Uterus (tissue), 4 donors: ENCODE data around the gene KLHL17. TPM values are rescaled to one million over a fixed set of nuclear protein-coding genes. Genes with fewer than 3 reads are reported as not detected.

ENCODE experiments used
- DNase-seq, 2 donors: peaks; one replicate each; pipeline ENCODE4 v3.0.0-alpha.2; 2019 to 2020
- H3K27ac ChIP-seq, 2 donors: fragments of 200-600 bp; sonication (generic); 1 replicate in 1 of 2; 2 replicates in 1 of 2; pipeline ENCODE4 v1.5.1; 2016 to 2018
- H3K27me3 ChIP-seq, 2 donors: fragments of 200-600 bp; sonication (generic); one replicate each; pipeline ENCODE4 v1.5.1; 2018 to 2019; ENCODE audit warnings: control low read depth in 1 of 2
- H3K36me3 ChIP-seq, 2 donors: fragments of 200-600 bp; sonication (generic); one replicate each; pipeline ENCODE4 v1.5.1; 2019; ENCODE audit warnings: control low read depth in 1 of 2
- H3K4me1 ChIP-seq, 2 donors: fragments of 200-600 bp; sonication (generic); one replicate each; pipeline ENCODE4 v1.5.1; 2018 to 2019; ENCODE audit warnings: control low read depth in 1 of 2
- H3K4me3 ChIP-seq, 2 donors: fragments of 200-600 bp; sonication (generic); 1 replicate in 1 of 2; 2 replicates in 1 of 2; pipeline ENCODE4 v1.5.1; 2018 to 2019; ENCODE audit warnings: mild to moderate bottlenecking in 1 of 2
- H3K9me3 ChIP-seq, 2 donors: fragments of 200-600 bp; sonication (generic); one replicate each; pipeline ENCODE4 v1.5.1; 2019; ENCODE audit warnings: control low read depth in 1 of 2
- CTCF ChIP-seq, 4 experiments: fragments of 200-600 bp in 2 of 4; fragments of 450-650 bp in 2 of 4; sonication (generic) in 2 of 4; IDR thresholded peaks; one replicate each; pipeline ENCODE4 v1.5.1; 2016 to 2019; ENCODE audit warnings: antibody characterized with exemption in 4 of 4, mild to moderate bottlenecking in 2 of 4, moderate library complexity in 1 of 4
- POLR2A ChIP-seq, 2 donors: fragments of 450-650 bp; IDR thresholded peaks; one replicate each; pipeline ENCODE4 v1.6.1; 2016; ENCODE audit warnings: antibody characterized with exemption in 2 of 2, mild to moderate bottlenecking in 1 of 2, moderate library complexity in 1 of 2
- intact Hi-C: fragments of 100-400 bp; cut with DNase I; formaldehyde crosslinking; loops from one replicate; pipeline ENCODE4 v1.15.1; 2023; ENCODE audit warnings: low total_unique reads
- total RNA-seq, 4 donors: library from RNA; depleted of rRNA in 3 of 4; stranded (reverse); fragments of >200 nt in 3 of 4; gene quantifications; one replicate each; pipeline versions ENCODE4 v1.1.0 to v1.2.4, GENCODE V29; 2014 to 2023
- donor health status: DM: yes; HTN: yes; CAD: no.

KLHL17 gene
- total RNA-seq, 4 donors from 2014 or later, result 1.8 to 15.3 (median 9.6) TPM

GRCh38 chr1:917076-917459 lies 43.3 kb upstream of the KLHL17 start:
- Histone ChIP-seq H3K4me1 (peaks cover 10 to 40% of the 10 kb centered on the region in 2 donors), H3K27me3 (no peaks in the 10 kb centered on the region), H3K4me3 (no peak overlapping the region), H3K27ac (no peak overlapping the region), H3K9me3 (no peaks in the 10 kb centered on the region), H3K36me3 (no peaks in the 10 kb centered on the region)
- TF ChIP-seq POLR2A (IDR thresholded peaks at IDR 0.05) (no peak), CTCF (IDR thresholded peaks at IDR 0.05) (no peak)
- no peak for DNase-seq
- intact Hi-C loops, result no loop called here

GRCh38 chr1:917466-918091 lies 42.8 kb upstream of the KLHL17 start:
- no peaks in the 10 kb centered on the region for H3K36me3 ChIP-seq

DNA sequence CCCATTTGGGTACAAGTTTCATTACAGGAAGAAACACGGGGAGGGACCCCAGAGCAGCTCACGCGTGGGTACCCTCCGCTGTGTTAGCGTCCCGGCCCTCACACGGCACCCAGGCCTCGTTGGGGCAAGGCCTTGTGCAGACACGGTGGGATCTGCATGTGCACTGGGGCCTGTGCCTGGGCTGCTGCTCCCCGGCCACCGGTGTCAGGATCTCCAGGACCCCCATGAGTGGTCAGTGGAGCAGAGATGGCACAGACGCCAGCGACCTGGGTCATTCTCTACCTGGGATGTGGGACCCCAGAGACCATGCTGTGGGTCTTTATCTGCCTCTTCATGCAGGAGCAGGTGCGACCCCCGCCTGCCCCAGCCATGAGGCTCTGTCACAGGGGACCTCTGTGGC lies 42.0 kb upstream of the KLHL17 start:
- DNase-seq, result no peak
- Histone ChIP-seq H3K36me3 (no peaks in the 10 kb centered on the region), H3K27ac (no peak overlapping the region), H3K4me1 (peaks cover 10 to 45% of the 10 kb centered on the region in 2 donors), H3K9me3 (no peaks in the 10 kb centered on the region), H3K4me3 (no peak overlapping the region), H3K27me3 (no peaks in the 10 kb centered on the region)
- intact Hi-C loops, result no loop called here
- TF ChIP-seq POLR2A (IDR thresholded peaks at IDR 0.05) (no peak), CTCF (IDR thresholded peaks at IDR 0.05) (no peak)

More at GRCh38 chr1:917466-918091, 42.8 kb upstream of the KLHL17 start:
- intact Hi-C loops, result no loop called here
- Histone ChIP-seq H3K4me1 (peaks cover 10 to 42% of the 10 kb centered on the region in 2 donors), H3K27me3 (no peaks in the 10 kb centered on the region), H3K4me3 (no peak overlapping the region), H3K9me3 (no peaks in the 10 kb centered on the region), H3K27ac (no peak overlapping the region)
- DNase-seq, result peak in 1 of 2 donors; percentile 17
- no peak for TF ChIP-seq CTCF (IDR thresholded peaks at IDR 0.05)
- TF ChIP-seq POLR2A (IDR thresholded peaks at IDR 0.05), result no peak

- peaks cover 10 to 47% of the 10 kb centered on the region in 2 donors for H3K4me1 ChIP-seq
- no peaks in the 10 kb centered on the region for H3K9me3 ChIP-seq
- TF ChIP-seq POLR2A (IDR thresholded peaks at IDR 0.05) (no peak), CTCF (IDR thresholded peaks at IDR 0.05) (no peak)
- H3K36me3 ChIP-seq, result no peaks in the 10 kb centered on the region
- H3K27ac ChIP-seq, result no peak overlapping the region
- H3K4me3 ChIP-seq, result no peak overlapping the region
- H3K27me3 ChIP-seq, result no peaks in the 10 kb centered on the region
- DNase-seq, result no peak
- intact Hi-C loops, result no loop called here
Observed at GRCh38 chr1:918843-919242, 41.5 kb upstream of the KLHL17 start.

DNA sequence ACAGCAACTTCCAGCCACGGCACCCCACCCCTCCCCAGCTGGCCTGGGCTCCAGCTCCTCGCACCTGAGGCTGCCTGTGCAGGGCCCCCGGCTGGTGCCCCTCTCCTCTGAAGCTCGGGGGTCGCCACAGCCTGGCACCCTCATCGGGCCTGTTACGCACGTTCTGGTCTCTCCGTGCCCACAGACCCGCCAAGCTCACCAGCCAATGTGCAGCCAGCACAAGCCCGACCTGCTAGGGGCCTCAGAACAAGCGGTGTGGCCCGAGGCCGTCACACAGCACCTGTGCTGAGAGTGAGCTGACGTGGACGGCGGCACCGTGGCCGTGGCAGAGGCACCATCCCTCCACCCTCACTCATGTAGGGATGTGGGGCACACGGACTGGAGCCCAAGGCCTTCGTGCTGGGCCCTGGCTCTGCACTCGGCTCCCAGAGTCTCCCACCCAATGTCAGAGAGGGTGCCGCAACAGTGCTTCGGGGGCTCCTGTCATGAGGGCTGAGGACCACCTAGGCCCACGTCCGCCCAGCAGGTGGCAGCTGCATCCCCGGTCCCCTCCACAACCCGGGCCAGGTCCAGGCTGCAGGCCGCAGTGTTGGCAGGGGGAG lies 41.0 kb upstream of the KLHL17 start:
- intact Hi-C loops, result no loop called here
- Histone ChIP-seq H3K4me3 (no peak overlapping the region), H3K4me1 (peaks cover 10 to 53% of the 10 kb centered on the region in 2 donors), H3K9me3 (no peaks in the 10 kb centered on the region), H3K27me3 (no peaks in the 10 kb centered on the region), H3K36me3 (no peaks in the 10 kb centered on the region), H3K27ac (no peak overlapping the region)
- no peak for DNase-seq
- TF ChIP-seq CTCF (IDR thresholded peaks at IDR 0.05), result no peak
- no peak for TF ChIP-seq POLR2A (IDR thresholded peaks at IDR 0.05)
